DND-41 (cell line): ENCODE results near the gene ADGRG6.

Experiments
- EZH2 ChIP-seq: IDR thresholded peaks from 3 replicates; pipeline ENCODE4 v1.6.1; 2012; ENCODE audit warnings: borderline replicate concordance, low read depth, mild to moderate bottlenecking, moderate library complexity, low read length, inconsistent platforms; ENCODE audit not compliant: severe bottlenecking
- TF ChIP-seq, protein P1 (sequence below): IDR thresholded peaks from 2 replicates; pipeline ENCODE4 v1.5.1; 2012; ENCODE audit warnings: borderline replicate concordance, low read length, moderate library complexity, mild to moderate bottlenecking; ENCODE audit not compliant: poor library complexity, severe bottlenecking; ENCODE audit errors: extremely low read depth

DNA sequence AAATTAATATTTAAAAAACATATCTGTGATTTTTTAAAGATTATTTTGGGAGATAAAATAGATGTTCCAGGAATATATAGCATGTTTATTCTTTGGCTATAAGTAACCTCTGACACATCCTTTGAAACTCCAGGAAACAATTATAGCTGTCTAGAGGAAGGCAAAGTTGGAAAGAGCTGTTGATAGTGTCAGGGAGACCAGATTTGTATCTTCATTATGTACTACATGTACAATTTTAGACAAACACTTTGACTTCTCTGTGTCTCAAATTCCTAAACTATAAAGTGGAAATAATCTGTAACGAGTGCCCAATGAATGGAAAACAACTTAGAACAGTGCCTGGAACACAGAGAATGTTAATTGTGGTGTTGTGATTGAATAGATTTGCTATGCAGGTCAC lies 25.6 kb upstream of the ADGRG6 start:
- no peak for TF ChIP-seq EZH2
- TF ChIP-seq, protein P1, sequence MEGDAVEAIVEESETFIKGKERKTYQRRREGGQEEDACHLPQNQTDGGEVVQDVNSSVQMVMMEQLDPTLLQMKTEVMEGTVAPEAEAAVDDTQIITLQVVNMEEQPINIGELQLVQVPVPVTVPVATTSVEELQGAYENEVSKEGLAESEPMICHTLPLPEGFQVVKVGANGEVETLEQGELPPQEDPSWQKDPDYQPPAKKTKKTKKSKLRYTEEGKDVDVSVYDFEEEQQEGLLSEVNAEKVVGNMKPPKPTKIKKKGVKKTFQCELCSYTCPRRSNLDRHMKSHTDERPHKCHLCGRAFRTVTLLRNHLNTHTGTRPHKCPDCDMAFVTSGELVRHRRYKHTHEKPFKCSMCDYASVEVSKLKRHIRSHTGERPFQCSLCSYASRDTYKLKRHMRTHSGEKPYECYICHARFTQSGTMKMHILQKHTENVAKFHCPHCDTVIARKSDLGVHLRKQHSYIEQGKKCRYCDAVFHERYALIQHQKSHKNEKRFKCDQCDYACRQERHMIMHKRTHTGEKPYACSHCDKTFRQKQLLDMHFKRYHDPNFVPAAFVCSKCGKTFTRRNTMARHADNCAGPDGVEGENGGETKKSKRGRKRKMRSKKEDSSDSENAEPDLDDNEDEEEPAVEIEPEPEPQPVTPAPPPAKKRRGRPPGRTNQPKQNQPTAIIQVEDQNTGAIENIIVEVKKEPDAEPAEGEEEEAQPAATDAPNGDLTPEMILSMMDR = no peak
